HEK293 (cell line): ENCODE measurements around the gene OR2T10.

Source experiments
- ZNF341 ChIP-seq: fragments of 450-650 bp; formaldehyde crosslinking; IDR thresholded peaks from 2 replicates; pipeline ENCODE4; 2016; ENCODE audit warnings: low read depth, missing biosample characterization, missing genetic modification characterization
- TF ChIP-seq, protein P1 (sequence below): fragments of 450-650 bp; formaldehyde crosslinking; IDR thresholded peaks from 2 replicates; pipeline ENCODE4 v1.5.1; 2016; ENCODE audit warnings: missing biosample characterization, missing genetic modification characterization

DNA sequence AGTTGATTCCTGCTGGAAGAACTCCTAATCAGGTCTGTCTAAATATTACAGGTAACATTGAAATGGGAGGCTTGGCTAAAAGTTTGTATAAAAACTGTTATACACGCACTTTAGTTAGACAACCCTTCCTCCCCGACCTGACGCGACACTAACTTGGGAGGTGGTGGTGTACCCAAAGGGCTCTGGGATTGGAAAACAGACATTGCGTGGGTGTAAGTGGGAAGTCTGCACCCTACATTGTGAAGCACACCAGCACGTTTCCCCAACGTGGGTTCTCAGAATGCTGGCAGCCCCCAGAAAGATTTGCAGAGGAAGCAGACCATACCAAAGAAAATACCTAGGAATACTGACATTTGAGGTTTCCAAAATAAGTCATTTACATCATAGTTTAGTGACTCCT, 20.6 kb upstream of the OR2T10 start:
- TF ChIP-seq, protein P1, sequence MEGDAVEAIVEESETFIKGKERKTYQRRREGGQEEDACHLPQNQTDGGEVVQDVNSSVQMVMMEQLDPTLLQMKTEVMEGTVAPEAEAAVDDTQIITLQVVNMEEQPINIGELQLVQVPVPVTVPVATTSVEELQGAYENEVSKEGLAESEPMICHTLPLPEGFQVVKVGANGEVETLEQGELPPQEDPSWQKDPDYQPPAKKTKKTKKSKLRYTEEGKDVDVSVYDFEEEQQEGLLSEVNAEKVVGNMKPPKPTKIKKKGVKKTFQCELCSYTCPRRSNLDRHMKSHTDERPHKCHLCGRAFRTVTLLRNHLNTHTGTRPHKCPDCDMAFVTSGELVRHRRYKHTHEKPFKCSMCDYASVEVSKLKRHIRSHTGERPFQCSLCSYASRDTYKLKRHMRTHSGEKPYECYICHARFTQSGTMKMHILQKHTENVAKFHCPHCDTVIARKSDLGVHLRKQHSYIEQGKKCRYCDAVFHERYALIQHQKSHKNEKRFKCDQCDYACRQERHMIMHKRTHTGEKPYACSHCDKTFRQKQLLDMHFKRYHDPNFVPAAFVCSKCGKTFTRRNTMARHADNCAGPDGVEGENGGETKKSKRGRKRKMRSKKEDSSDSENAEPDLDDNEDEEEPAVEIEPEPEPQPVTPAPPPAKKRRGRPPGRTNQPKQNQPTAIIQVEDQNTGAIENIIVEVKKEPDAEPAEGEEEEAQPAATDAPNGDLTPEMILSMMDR: no peak
- no peak for TF ChIP-seq ZNF341
